Right lobe of liver (tissue), 4 donors: ENCODE data around the gene COPS4.

ENCODE experiments used
- POLR2A ChIP-seq: fragments of 450-650 bp; IDR thresholded peaks from one replicate; pipeline ENCODE4 v1.6.1; 2017; ENCODE audit warnings: antibody characterized with exemption, mild to moderate bottlenecking
- TF ChIP-seq, protein P1 (sequence below), 4 donors: fragments of 200-600 bp in 3 of 4; fragments of 450-650 bp in 1 of 4; IDR thresholded peaks; one replicate each; pipeline versions ENCODE4 v1.5.1 to v1.8.0; 2016 to 2022; ENCODE audit warnings: antibody characterized with exemption in 4 of 4, mild to moderate bottlenecking in 2 of 4
- donor health status: DM: no; HTN: no; CAD: no.
- donor health status: DM: no; HTN: no; CAD: no.
- donor health status: DM: no; HTN: yes; CAD: no.

GRCh38 chr4:83107631-83108030, 72.6 kb downstream of the COPS4 start:
- TF ChIP-seq, protein P1, sequence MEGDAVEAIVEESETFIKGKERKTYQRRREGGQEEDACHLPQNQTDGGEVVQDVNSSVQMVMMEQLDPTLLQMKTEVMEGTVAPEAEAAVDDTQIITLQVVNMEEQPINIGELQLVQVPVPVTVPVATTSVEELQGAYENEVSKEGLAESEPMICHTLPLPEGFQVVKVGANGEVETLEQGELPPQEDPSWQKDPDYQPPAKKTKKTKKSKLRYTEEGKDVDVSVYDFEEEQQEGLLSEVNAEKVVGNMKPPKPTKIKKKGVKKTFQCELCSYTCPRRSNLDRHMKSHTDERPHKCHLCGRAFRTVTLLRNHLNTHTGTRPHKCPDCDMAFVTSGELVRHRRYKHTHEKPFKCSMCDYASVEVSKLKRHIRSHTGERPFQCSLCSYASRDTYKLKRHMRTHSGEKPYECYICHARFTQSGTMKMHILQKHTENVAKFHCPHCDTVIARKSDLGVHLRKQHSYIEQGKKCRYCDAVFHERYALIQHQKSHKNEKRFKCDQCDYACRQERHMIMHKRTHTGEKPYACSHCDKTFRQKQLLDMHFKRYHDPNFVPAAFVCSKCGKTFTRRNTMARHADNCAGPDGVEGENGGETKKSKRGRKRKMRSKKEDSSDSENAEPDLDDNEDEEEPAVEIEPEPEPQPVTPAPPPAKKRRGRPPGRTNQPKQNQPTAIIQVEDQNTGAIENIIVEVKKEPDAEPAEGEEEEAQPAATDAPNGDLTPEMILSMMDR (IDR thresholded peaks at IDR 0.05): no peak
- TF ChIP-seq POLR2A: no peak
